B cell (primary cell): ENCODE data around the gene RBMS3. TPM values are rescaled to one million over a fixed set of nuclear protein-coding genes. Genes with fewer than 3 reads are reported as not detected.

Experiments used
- ATAC-seq: fragments of 200-7000 bp; cut with Tn5 transposase; one replicate; pipeline ENCODE4 v1.10.0; 2021; ENCODE audit warnings: low read depth, mild to moderate bottlenecking, moderate number of reproducible peaks, moderate library complexity
- CTCF ChIA-PET: fragments of 350-600 bp; sonication (Branson Sonifier 250); formaldehyde crosslinking; loops from one replicate; lab custom pipeline; 2021; ENCODE audit warnings: antibody characterized with exemption, inconsistent platforms; lab: Charles Lee
- POLR2A ChIA-PET: fragments of 350-600 bp; sonication (Branson Sonifier 250); formaldehyde crosslinking; loops from one replicate; lab custom pipeline; 2021; ENCODE audit warnings: antibody characterized with exemption; lab: Charles Lee
- DNase-seq: peaks from one replicate; pipeline ENCODE4 v3.0.0; 2013
- H2AFZ ChIP-seq: 2 replicates; pipeline ENCODE4 v1.6.1; 2012; ENCODE audit warnings: mild to moderate bottlenecking, low read depth, low read length; ENCODE audit not compliant: insufficient read depth, poor library complexity, severe bottlenecking
- H3K27ac ChIP-seq, 2 donors: 1 replicate in 1 of 2; 2 replicates in 1 of 2; pipeline ENCODE4 v1.5.1; 2012 to 2013; ENCODE audit warnings: low read length in 2 of 2, mild to moderate bottlenecking in 2 of 2, moderate library complexity in 1 of 2
- H3K27me3 ChIP-seq, 4 experiments: fragments of 200-600 bp in 1 of 4; sonication (generic) in 1 of 4; replicated peaks in 1 of 4; 1 replicate in 2 of 4; 2 replicates in 2 of 4; pipeline versions ENCODE4 v1.6.1 to v1.7.0; 2013 to 2016; ENCODE audit warnings: low read length in 3 of 4, mild to moderate bottlenecking in 2 of 4, mixed read lengths in 1 of 4, moderate library complexity in 1 of 4; ENCODE audit not compliant: insufficient read depth in 4 of 4, control insufficient read depth in 3 of 4; ENCODE audit errors: control extremely low read depth in 1 of 4
- H3K36me3 ChIP-seq, 2 experiments: replicated peaks in 1 of 2; 1 replicate in 1 of 2; 2 replicates in 1 of 2; pipeline versions ENCODE4 v1.6.1 to v1.7.1; 2013; ENCODE audit warnings: low read length in 1 of 2; ENCODE audit not compliant: insufficient read depth in 2 of 2, control insufficient read depth in 1 of 2; ENCODE audit errors: control extremely low read depth in 1 of 2, extremely low read depth in 1 of 2
- H3K4me1 ChIP-seq, 2 donors: fragments of 200-600 bp in 1 of 2; sonication (generic) in 1 of 2; 1 replicate in 1 of 2; 2 replicates in 1 of 2; pipeline versions ENCODE4 v1.5.1 to v1.6.1; 2013 to 2017; ENCODE audit warnings: low read length in 2 of 2; ENCODE audit not compliant: control insufficient read depth in 2 of 2, insufficient read depth in 2 of 2
- H3K4me2 ChIP-seq: replicated peaks from 2 replicates; pipeline ENCODE3; 2012; ENCODE audit warnings: mild to moderate bottlenecking, low read depth, low read length; ENCODE audit not compliant: poor library complexity, severe bottlenecking
- H3K4me3 ChIP-seq, 5 experiments: fragments of 200-600 bp in 1 of 5; sonication (generic) in 1 of 5; 1 replicate in 3 of 5; 2 replicates in 2 of 5; pipeline versions ENCODE4 v1.5.1 to v1.7.0; 2011 to 2016; ENCODE audit warnings: low read length in 4 of 5, mild to moderate bottlenecking in 4 of 5, low read depth in 2 of 5, control low read depth in 1 of 5, moderate library complexity in 1 of 5; ENCODE audit not compliant: insufficient read depth in 1 of 5; ENCODE audit errors: control extremely low read depth in 1 of 5, extremely low read depth in 1 of 5
- H3K79me2 ChIP-seq: fragments of 200-600 bp; sonication (generic); one replicate; pipeline ENCODE4 v1.6.0; 2016; ENCODE audit warnings: low read length; ENCODE audit not compliant: control insufficient read depth, insufficient read depth
- H3K9ac ChIP-seq: fragments of 200-600 bp; sonication (generic); 2 replicates; pipeline ENCODE4 v1.6.1; 2017; ENCODE audit warnings: mild to moderate bottlenecking, low read length, moderate library complexity
- H3K9me3 ChIP-seq, 3 donors: one replicate each; pipeline versions ENCODE4 v1.6.1 to v1.7.1; 2013; ENCODE audit warnings: low read length in 2 of 3; ENCODE audit not compliant: control insufficient read depth in 2 of 3, insufficient read depth in 1 of 3; ENCODE audit errors: control extremely low read depth in 1 of 3
- H4K20me1 ChIP-seq: 2 replicates; pipeline ENCODE4 v1.6.0; 2012; ENCODE audit warnings: mild to moderate bottlenecking, low read length; ENCODE audit not compliant: insufficient read depth, control insufficient read depth, poor library complexity, severe bottlenecking
- H3K27ac Mint-ChIP-seq: one replicate; pipeline ENCODE4 v1.8.0; 2021; ENCODE audit warnings: mixed read lengths
- H3K27me3 Mint-ChIP-seq: one replicate; pipeline ENCODE4 v1.8.0; 2021; ENCODE audit warnings: mixed read lengths
- H3K4me1 Mint-ChIP-seq: one replicate; pipeline ENCODE4 v1.8.0; 2021; ENCODE audit warnings: mixed read lengths
- H3K4me3 Mint-ChIP-seq: one replicate; pipeline ENCODE4 v1.8.0; 2021; ENCODE audit warnings: mixed read lengths
- H3K9me3 Mint-ChIP-seq: one replicate; pipeline ENCODE4 v1.8.0; 2022; ENCODE audit warnings: mixed read lengths; ENCODE audit not compliant: insufficient read depth
- EZH2 ChIP-seq: IDR thresholded peaks from 2 replicates; pipeline ENCODE4 v1.6.1; 2012; ENCODE audit warnings: borderline replicate concordance, low read depth, mild to moderate bottlenecking, moderate library complexity, low read length; ENCODE audit not compliant: insufficient read depth, poor library complexity, severe bottlenecking
- WGBS: methylation state at CpG from one replicate; pipeline ENCODE4 v1.1.5; 2013; ENCODE audit warnings: missing lambda C conversion rate; ENCODE audit not compliant: insufficient coverage; 5-methylcytosine and 5-hydroxymethylcytosine counted together
- intact Hi-C: fragments of 100-400 bp; cut with micrococcal nuclease; formaldehyde crosslinking; loops from one replicate; pipeline ENCODE4 v1.10.0; 2022
- polyA plus RNA-seq: library from polyadenylated mRNA; depleted of rRNA; stranded (reverse); fragments of >200 nt; gene quantifications from 2 replicates; pipeline ENCODE4 v1.2.3, GENCODE V29; 2012
- total RNA-seq, 2 donors: library from RNA; stranded (reverse); fragments of 120-200 nt in 1 of 2; gene quantifications; 1 replicate in 1 of 2; 2 replicates in 1 of 2; pipeline versions ENCODE4 v1.2.3 to v1.2.4, GENCODE V29; 2013 to 2022
- TF ChIP-seq, protein P1 (sequence below): fragments of 200-600 bp; IDR thresholded peaks from one replicate; pipeline ENCODE4 v1.8.0; 2022; ENCODE audit warnings: antibody characterized with exemption, mild to moderate bottlenecking

Gene RBMS3
- total and polyA plus RNA-seq, 2 donors (not counting 1 experiment from before 2014, with no cell fraction given): not detected

DNA sequence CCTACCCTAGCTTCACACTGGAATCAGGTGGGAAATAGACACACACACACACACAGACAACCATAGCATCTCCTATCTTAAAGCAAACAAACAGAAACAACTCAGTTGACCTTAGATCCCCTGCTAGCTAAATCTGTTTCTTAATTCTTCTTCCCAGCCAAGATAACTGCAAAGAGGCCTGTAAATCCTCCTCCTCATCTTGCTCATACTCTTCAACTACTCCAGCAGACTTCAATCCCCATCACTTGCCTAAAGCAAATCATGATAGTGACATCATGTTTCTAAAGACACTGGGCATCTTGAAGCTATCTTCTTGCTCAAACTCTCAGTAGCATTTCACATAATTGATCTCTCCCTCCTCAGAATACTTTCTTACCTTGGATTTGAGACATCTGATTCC is 303.0 kb downstream of the RBMS3 start:
- ATAC-seq: no peak
- intact Hi-C loops: no loop called here
- H3K4me3 ChIP-seq: no peak overlapping the region
- no peak overlapping the region for H3K27ac ChIP-seq
- H3K4me1 Mint-ChIP-seq: no peaks in the 10 kb centered on the region
- H3K4me3 Mint-ChIP-seq: no peak overlapping the region
- no peak overlapping the region for H2AFZ ChIP-seq
- peaks cover 0 to 1% (median 0%) of the 10 kb centered on the region in 3 donors for H3K9me3 ChIP-seq
- no peaks in the 10 kb centered on the region for H3K27me3 ChIP-seq
- H3K27me3 Mint-ChIP-seq: no peaks in the 10 kb centered on the region
- H3K36me3 ChIP-seq: no peaks in the 10 kb centered on the region
- H3K79me2 ChIP-seq: no peaks in the 10 kb centered on the region
- no peaks in the 10 kb centered on the region for H4K20me1 ChIP-seq
- POLR2A ChIA-PET: no interaction called here
- no peak for DNase-seq
- no peak overlapping the region for H3K27ac Mint-ChIP-seq
- CTCF ChIA-PET: no interaction called here
- no peak overlapping the region for H3K4me2 ChIP-seq
- H3K9ac ChIP-seq: no peak overlapping the region
- TF ChIP-seq, protein P1, sequence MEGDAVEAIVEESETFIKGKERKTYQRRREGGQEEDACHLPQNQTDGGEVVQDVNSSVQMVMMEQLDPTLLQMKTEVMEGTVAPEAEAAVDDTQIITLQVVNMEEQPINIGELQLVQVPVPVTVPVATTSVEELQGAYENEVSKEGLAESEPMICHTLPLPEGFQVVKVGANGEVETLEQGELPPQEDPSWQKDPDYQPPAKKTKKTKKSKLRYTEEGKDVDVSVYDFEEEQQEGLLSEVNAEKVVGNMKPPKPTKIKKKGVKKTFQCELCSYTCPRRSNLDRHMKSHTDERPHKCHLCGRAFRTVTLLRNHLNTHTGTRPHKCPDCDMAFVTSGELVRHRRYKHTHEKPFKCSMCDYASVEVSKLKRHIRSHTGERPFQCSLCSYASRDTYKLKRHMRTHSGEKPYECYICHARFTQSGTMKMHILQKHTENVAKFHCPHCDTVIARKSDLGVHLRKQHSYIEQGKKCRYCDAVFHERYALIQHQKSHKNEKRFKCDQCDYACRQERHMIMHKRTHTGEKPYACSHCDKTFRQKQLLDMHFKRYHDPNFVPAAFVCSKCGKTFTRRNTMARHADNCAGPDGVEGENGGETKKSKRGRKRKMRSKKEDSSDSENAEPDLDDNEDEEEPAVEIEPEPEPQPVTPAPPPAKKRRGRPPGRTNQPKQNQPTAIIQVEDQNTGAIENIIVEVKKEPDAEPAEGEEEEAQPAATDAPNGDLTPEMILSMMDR: no peak
- no peak for TF ChIP-seq EZH2
- peaks cover 2% of the 10 kb centered on the region for H3K9me3 Mint-ChIP-seq
- no peaks in the 10 kb centered on the region for H3K4me1 ChIP-seq

DNA sequence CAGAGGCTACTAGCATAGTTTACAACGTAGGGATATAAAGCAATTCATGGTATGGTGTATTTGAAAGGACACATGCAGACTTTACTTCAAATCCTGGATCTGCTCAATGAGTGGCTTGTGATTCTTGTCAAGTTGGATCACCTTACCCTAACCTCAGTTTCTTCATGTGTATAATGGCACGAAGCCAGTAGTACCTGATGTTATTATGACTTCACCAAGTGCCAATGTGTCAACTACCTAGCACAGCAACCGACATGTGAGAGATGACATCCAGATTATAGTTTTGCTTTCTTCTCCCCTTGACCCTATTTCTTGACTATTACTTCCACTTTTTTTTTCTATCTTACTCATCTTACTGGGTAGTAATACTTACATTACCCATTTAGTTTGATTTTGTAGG is 304.5 kb downstream of the RBMS3 start:
- no peaks in the 10 kb centered on the region for H4K20me1 ChIP-seq
- peaks cover 2% of the 10 kb centered on the region for H3K9me3 Mint-ChIP-seq
- H3K36me3 ChIP-seq: no peaks in the 10 kb centered on the region
- H3K4me1 Mint-ChIP-seq: no peaks in the 10 kb centered on the region
- H3K4me1 ChIP-seq: no peaks in the 10 kb centered on the region
- no peak overlapping the region for H3K4me3 Mint-ChIP-seq
- 67% methylated on average over 1 of the region's 3 CpGs for WGBS
- ATAC-seq (no peak), DNase-seq (no peak)
- H3K9ac ChIP-seq: no peak overlapping the region
- H3K27ac Mint-ChIP-seq: no peak overlapping the region
- H3K4me3 ChIP-seq: no peak overlapping the region
- TF ChIP-seq, protein P1: no peak
- no peak for TF ChIP-seq EZH2
- no peaks in the 10 kb centered on the region for H3K27me3 Mint-ChIP-seq
- H3K4me2 ChIP-seq: no peak overlapping the region
- H2AFZ ChIP-seq: no peak overlapping the region
- ChIA-PET POLR2A (no interaction called here), CTCF (no interaction called here)
- intact Hi-C loops: no loop called here
- H3K9me3 ChIP-seq: peaks cover 0 to 1% (median 0%) of the 10 kb centered on the region in 3 donors
- no peaks in the 10 kb centered on the region for H3K27me3 ChIP-seq
- no peaks in the 10 kb centered on the region for H3K79me2 ChIP-seq
- no peak overlapping the region for H3K27ac ChIP-seq
